SK-N-SH (cell line): Measurements from ENCODE around the gene STRA8. TPM values are rescaled to one million over a fixed set of nuclear protein-coding genes. Genes with fewer than 3 reads are reported as not detected.
A peak's percentile ranks its signal among the peaks of the same experiment; 100 is the strongest.

ENCODE experiments used
- CTCF ChIA-PET: fragments of 300-600, 350-600 bp; formaldehyde crosslinking; extraction: SDS; loops from one replicate; lab custom pipeline; 2021; lab: Yijun Ruan, JAX
- POLR2A ChIA-PET: fragments of 350-600 bp; sonication (Branson Sonifier 250); formaldehyde crosslinking; extraction: SDS; loops from one replicate; lab custom pipeline; 2020; ENCODE audit warnings: antibody characterized with exemption, inconsistent platforms; lab: Yijun Ruan, JAX
- DNase-seq: peaks from one replicate; pipeline ENCODE4 v3.0.0; 2012
- H2AFZ ChIP-seq: fragments of 200-600 bp; sonication (generic); 2 replicates; pipeline ENCODE4 v1.8.1; 2016; ENCODE audit warnings: antibody characterized with exemption, mild to moderate bottlenecking, low read depth
- H3F3A ChIP-seq: fragments of 200-600 bp; sonication (generic); replicated peaks from 2 replicates; pipeline ENCODE3; 2016; ENCODE audit warnings: antibody characterized with exemption, mild to moderate bottlenecking; ENCODE audit not compliant: insufficient read depth
- H3K27ac ChIP-seq, 2 experiments: fragments of 200-500 bp in 1 of 2; fragments of 200-600 bp in 1 of 2; sonication (Bioruptor generic) in 1 of 2; sonication (generic), shearing (Covaris generic) in 1 of 2; 2 replicates each; pipeline versions ENCODE4 v1.5.1 to v1.6.1; 2014 to 2016; ENCODE audit warnings: low read depth in 2 of 2, inconsistent platforms in 1 of 2, low read length in 1 of 2, mild to moderate bottlenecking in 1 of 2, mixed read lengths in 1 of 2
- H3K27me3 ChIP-seq: fragments of 200-600 bp; sonication (generic), shearing (Covaris generic); 2 replicates; pipeline ENCODE4 v1.6.1; 2016; ENCODE audit warnings: mixed run types; ENCODE audit not compliant: insufficient read depth
- H3K36me3 ChIP-seq, 2 experiments: fragments of 200-500 bp in 1 of 2; fragments of 200-600 bp in 1 of 2; sonication (Bioruptor generic) in 1 of 2; sonication (generic) in 1 of 2; replicated peaks in 1 of 2; 2 replicates each; pipeline versions ENCODE3 to v1.5.1; 2014 to 2016; ENCODE audit warnings: low read length in 1 of 2, mild to moderate bottlenecking in 1 of 2; ENCODE audit not compliant: insufficient read depth in 2 of 2, control insufficient read depth in 1 of 2
- H3K4me1 ChIP-seq, 2 experiments: fragments of 200-500 bp in 1 of 2; fragments of 200-600 bp in 1 of 2; sonication (Bioruptor generic) in 1 of 2; sonication (generic), shearing (Covaris generic) in 1 of 2; 2 replicates each; pipeline versions ENCODE4 v1.5.1 to v1.6.1; 2014 to 2016; ENCODE audit warnings: low read depth in 1 of 2, low read length in 1 of 2, mixed run types in 1 of 2; ENCODE audit not compliant: insufficient read depth in 2 of 2, control insufficient read depth in 1 of 2
- H3K4me2 ChIP-seq: fragments of 200-600 bp; sonication (generic), shearing (Covaris generic); 2 replicates; pipeline ENCODE4 v1.6.1; 2017; ENCODE audit warnings: mixed run types
- H3K4me3 ChIP-seq, 2 experiments: fragments of 200-500 bp in 1 of 2; fragments of 200-600 bp in 1 of 2; sonication (Bioruptor generic) in 1 of 2; sonication (generic), shearing (Covaris generic) in 1 of 2; 2 replicates each; pipeline versions ENCODE4 v1.5.1 to v1.8.1; 2014 to 2016; ENCODE audit warnings: low read depth in 2 of 2, inconsistent platforms in 1 of 2, low read length in 1 of 2, mild to moderate bottlenecking in 1 of 2, mixed read lengths in 1 of 2, moderate library complexity in 1 of 2
- H3K79me2 ChIP-seq: fragments of 200-600 bp; sonication (generic); 2 replicates; pipeline ENCODE4 v1.8.1; 2017; ENCODE audit warnings: mild to moderate bottlenecking; ENCODE audit not compliant: insufficient read depth
- H3K9ac ChIP-seq: fragments of 200-600 bp; sonication (generic); 2 replicates; pipeline ENCODE4 v1.6.1; 2017; ENCODE audit warnings: mixed run types
- H3K9me2 ChIP-seq: fragments of 200-600 bp; sonication (generic); 2 replicates; pipeline ENCODE4 v1.6.1; 2017; ENCODE audit warnings: mixed run types
- H3K9me3 ChIP-seq: fragments of 200-600 bp; sonication (generic); 2 replicates; pipeline ENCODE4 v1.6.1; 2017; ENCODE audit warnings: mixed run types, mild to moderate bottlenecking, moderate library complexity
- H4K20me1 ChIP-seq: fragments of 200-600 bp; sonication (generic); 2 replicates; pipeline ENCODE4 v1.6.1; 2017; ENCODE audit warnings: mild to moderate bottlenecking, mixed run types; ENCODE audit not compliant: insufficient read depth
- EP300 ChIP-seq, 2 experiments: IDR thresholded peaks; 2 replicates each; pipeline versions ENCODE4 v1.4.0 to v1.6.1; 2012; ENCODE audit warnings: borderline replicate concordance in 1 of 2, low read depth in 1 of 2, low read length in 1 of 2
- EZH2phosphoT487 ChIP-seq: fragments of 200-600 bp; sonication (generic); IDR thresholded peaks from 2 replicates; pipeline ENCODE4 v1.6.1; 2017; ENCODE audit warnings: low read depth, mixed run types, mild to moderate bottlenecking, antibody characterized with exemption, moderate library complexity, borderline replicate concordance
- FOSL2 ChIP-seq: IDR thresholded peaks from 2 replicates; pipeline ENCODE4 v1.4.0; 2012; ENCODE audit warnings: low read depth, mild to moderate bottlenecking, moderate library complexity, borderline replicate concordance
- FOXJ3 ChIP-seq: sonication (generic); formaldehyde crosslinking; IDR thresholded peaks from 2 replicates; pipeline ENCODE4 v1.5.1; 2020; ENCODE audit warnings: mild to moderate bottlenecking, missing genetic modification reagents
- FOXM1 ChIP-seq: IDR thresholded peaks from 2 replicates; pipeline ENCODE4 v1.4.0; 2012; ENCODE audit warnings: low read depth, mild to moderate bottlenecking
- GABPA ChIP-seq: IDR thresholded peaks from 2 replicates; pipeline ENCODE4 v1.4.0; 2012; ENCODE audit warnings: low read depth, mild to moderate bottlenecking
- JUND ChIP-seq: IDR thresholded peaks from 2 replicates; pipeline ENCODE4 v1.4.0; 2012
- MEF2A ChIP-seq: IDR thresholded peaks from 2 replicates; pipeline ENCODE4 v1.4.0; 2012; ENCODE audit warnings: low read depth, borderline replicate concordance
- MXI1 ChIP-seq: IDR thresholded peaks from 2 replicates; pipeline ENCODE4 v1.6.1; 2012; ENCODE audit warnings: mild to moderate bottlenecking, low read depth, low read length, improper control_type of control experiment
- NFIC ChIP-seq: IDR thresholded peaks from 2 replicates; pipeline ENCODE4 v1.4.0; 2012; ENCODE audit warnings: borderline replicate concordance
- PBX3 ChIP-seq: IDR thresholded peaks from 2 replicates; pipeline ENCODE4; 2012
- POLR2AphosphoS5 ChIP-seq: IDR thresholded peaks from 2 replicates; pipeline ENCODE4 v1.6.1; 2012; ENCODE audit warnings: low read depth, low read length
- RAD21 ChIP-seq: IDR thresholded peaks from 2 replicates; pipeline ENCODE4 v1.6.1; 2012; ENCODE audit warnings: mild to moderate bottlenecking, low read length
- SMC3 ChIP-seq: IDR thresholded peaks from 2 replicates; pipeline ENCODE4 v1.6.1; 2012; ENCODE audit warnings: low read depth, low read length, improper control_type of control experiment
- TCF12 ChIP-seq: IDR thresholded peaks from 2 replicates; pipeline ENCODE4 v1.4.0; 2012
- TEAD4 ChIP-seq: IDR thresholded peaks from 2 replicates; pipeline ENCODE4 v1.4.0; 2012; ENCODE audit warnings: mild to moderate bottlenecking, borderline replicate concordance; ENCODE audit not compliant: insufficient read depth
- USF2 ChIP-seq: fragments of 150-350 bp; IDR thresholded peaks from 2 replicates; pipeline ENCODE4 v1.6.1; 2017; ENCODE audit warnings: antibody characterized with exemption, low read length, low read depth, borderline replicate concordance
- ZBTB33 ChIP-seq: IDR thresholded peaks from 2 replicates; pipeline ENCODE4 v1.4.0; 2012; ENCODE audit warnings: low read depth, borderline replicate concordance
- WGBS: methylation state at CpG from one replicate; pipeline ENCODE4 v1.1.6; 2017; ENCODE audit warnings: low lambda C conversion rate; 5-methylcytosine and 5-hydroxymethylcytosine counted together
- polyA plus RNA-seq, 3 experiments: library from polyadenylated mRNA; depleted of rRNA; stranded (reverse); fragments of >200 nt; gene quantifications; 2 replicates each; pipeline ENCODE4 v1.2.3, GENCODE V29; 2012

Gene STRA8
- polyA plus RNA-seq, 1 of the 3 experiments (the other 2 are of a cell fraction), result not detected

GRCh38 chr7:135251496-135252391 lies 18.1 kb downstream of the STRA8 start:
- no peaks in the 10 kb centered on the region for H3K9me2 ChIP-seq
- ChIA-PET POLR2A (no interaction called here), CTCF (interaction anchor here (2.0 to 2.3 kb wide), 2 partner anchors 8 to 84 kb away, joined by 5 to 7 read pairs; no protein-coding TSS in a partner anchor)
- 97% methylated on average over 4 of the region's 4 CpGs for WGBS
- no peak overlapping the region for H2AFZ ChIP-seq
- no peaks in the 10 kb centered on the region for H3K79me2 ChIP-seq
- H3K4me1 ChIP-seq, result peaks cover 11 to 21% of the 10 kb centered on the region in 2 experiments; a peak in 3 of 4 replicates
- no peaks in the 10 kb centered on the region for H3K9me3 ChIP-seq
- TF ChIP-seq FOXJ3 (CRISPR knock-in tag), result no peak
- TF ChIP-seq GABPA, result no peak
- TF ChIP-seq SMC3, result no peak
- TF ChIP-seq FOSL2, result no peak
- no peak for TF ChIP-seq EZH2phosphoT487
- no peak for TF ChIP-seq RAD21
- TF ChIP-seq MXI1, result no peak
- no peak for TF ChIP-seq USF2
- TF ChIP-seq, all 33 proteins: peak for 0
- no peak overlapping the region for H3K27ac ChIP-seq
- DNase-seq, result no peak
- no peaks in the 10 kb centered on the region for H3K27me3 ChIP-seq
- H4K20me1 ChIP-seq, result no peaks in the 10 kb centered on the region
- H3K4me2 ChIP-seq, result no peak overlapping the region
- H3K4me3 ChIP-seq, result no peak overlapping the region
- no peak overlapping the region for H3K9ac ChIP-seq
- H3K36me3 ChIP-seq, result no peaks in the 10 kb centered on the region
- peaks cover 23% of the 10 kb centered on the region for H3F3A ChIP-seq

GRCh38 chr7:135253851-135254771 lies 20.5 kb downstream of the STRA8 start:
- Histone ChIP-seq H3K4me2 (peak overlapping the region; percentile 51), H3K9ac (peak overlapping the region; percentile 39; the same call in 1 of the 2 replicates)
- POLR2A ChIA-PET, result interaction anchor here (1.2 kb wide), 1 partner anchor 83 kb away, joined by 3 read pairs; no protein-coding TSS in a partner anchor
- peak; percentile 88 for TF ChIP-seq NFIC
- TF ChIP-seq FOXJ3 (CRISPR knock-in tag), result no peak
- peak; percentile 78 for TF ChIP-seq PBX3
- TF ChIP-seq EP300 (IDR thresholded peaks at IDR 0.05; ENCODE audit: borderline replicate concordance in 1 of 2, low read depth in 1 of 2, low read length in 1 of 2), result peak in 1 of 2 experiments; percentile 47; a peak in 1 of 4 replicates
- no peak for TF ChIP-seq TEAD4
- no peak for TF ChIP-seq FOXM1
- no peak for TF ChIP-seq USF2
- TF ChIP-seq TCF12, result peak; percentile 81
- peak; percentile 46; the same call in 1 of the 2 replicates for TF ChIP-seq POLR2AphosphoS5
- no peak for TF ChIP-seq ZBTB33
- TF ChIP-seq MEF2A, result no peak
- TF ChIP-seq MXI1, result no peak
- peak; percentile 76 for TF ChIP-seq JUND

More at GRCh38 chr7:135253851-135254771, 20.5 kb downstream of the STRA8 start:
- Histone ChIP-seq H3K27ac (peak overlapping the region; percentile 45 to 73; a peak in 3 of 4 replicates), H3K4me3 (peak overlapping the region in 1 of 2 experiments; percentile 5; a peak in 2 of 4 replicates), H3K79me2 (no peaks in the 10 kb centered on the region), H4K20me1 (no peaks in the 10 kb centered on the region), H3K9me3 (no peaks in the 10 kb centered on the region), H3K9me2 (no peaks in the 10 kb centered on the region), H3F3A (peaks cover 23% of the 10 kb centered on the region), H3K27me3 (no peaks in the 10 kb centered on the region), H3K36me3 (no peaks in the 10 kb centered on the region), H2AFZ (peak overlapping the region; percentile 83), H3K4me1 (peaks cover 11 to 21% of the 10 kb centered on the region in 2 experiments; a peak in 3 of 4 replicates)
- 38% methylated on average over 8 of the region's 9 CpGs for WGBS
- no peak for DNase-seq
- CTCF ChIA-PET, result interaction anchor here (0.9 to 3.6 kb wide), 8 partner anchors 10 to 391 kb away, joined by 3 to 21 read pairs (median 4); no protein-coding TSS in a partner anchor
